HepG2 (cell line): ENCODE results near the gene LRFN2. TPM values are rescaled to one million over a fixed set of nuclear protein-coding genes. Genes with fewer than 3 reads are reported as not detected.

ENCODE experiments used
- PRDM10 ChIP-seq: sonication (generic); formaldehyde crosslinking; IDR thresholded peaks from 2 replicates; pipeline ENCODE4 v1.4.0; 2020; ENCODE audit warnings: low read depth, missing genetic modification reagents
- TIGD3 ChIP-seq: sonication (generic); formaldehyde crosslinking; IDR thresholded peaks from 2 replicates; pipeline ENCODE4 v1.5.1; 2020; ENCODE audit warnings: mild to moderate bottlenecking, missing genetic modification reagents, borderline replicate concordance
- ZBTB43 ChIP-seq: sonication (generic); formaldehyde crosslinking; conservative IDR thresholded peaks from 2 replicates; pipeline ENCODE4 v1.4.0; 2020; ENCODE audit warnings: missing genetic modification reagents
- ZHX1 ChIP-seq: sonication (generic); formaldehyde crosslinking; IDR thresholded peaks from 2 replicates; pipeline ENCODE4 v1.8.1; 2022; ENCODE audit warnings: low read depth, mild to moderate bottlenecking, missing genetic modification reagents
- ZNF251 ChIP-seq: sonication (generic); formaldehyde crosslinking; IDR thresholded peaks from 2 replicates; pipeline ENCODE4 v1.9.0; 2021; ENCODE audit warnings: mild to moderate bottlenecking, missing genetic modification reagents
- polyA plus RNA-seq, 8 experiments: library from polyadenylated mRNA; depleted of rRNA in 3 of 8; stranded (reverse) in 7 of 8; unstranded in 1 of 8; fragments of >200 nt; fragmentation: Illumina TruSeq in 4 of 8; extraction: Trizol in 4 of 8; gene quantifications; 2 replicates each; pipeline versions ENCODE4 v1.2.1 to v1.2.3, GENCODE V29; 2011 to 2016; ENCODE audit warnings: low read depth in 4 of 8, missing spikeins in 1 of 8, mixed read lengths in 1 of 8; ENCODE audit not compliant: insufficient read depth in 1 of 8
- total RNA-seq, 5 experiments: library from RNA; depleted of rRNA; stranded (reverse); fragments of >200 nt; fragmentation: Illumina TruSeq; extraction: Trizol; gene quantifications; 2 replicates each; pipeline ENCODE4 v1.2.3, GENCODE V29; 2016; ENCODE audit warnings: low read depth in 1 of 5

LRFN2 gene
- total and polyA plus RNA-seq, 2 of the 13 experiments (the other 11 are each of a cell fraction or from before 2014, with no cell fraction given) = not detected

- TF ChIP-seq PRDM10 (CRISPR knock-in tag) (no peak), ZBTB43 (CRISPR knock-in tag) (no peak), TIGD3 (CRISPR knock-in tag) (no peak), ZNF251 (CRISPR knock-in tag) (no peak), ZHX1 (CRISPR knock-in tag) (no peak)
Measured at GRCh38 chr6:40439026-40439800, 148.0 kb downstream of the LRFN2 start (continued).
